Fibroblast of lung (primary cell): Measurements from ENCODE around the gene SH3PXD2A. TPM values are rescaled to one million over a fixed set of nuclear protein-coding genes. Genes with fewer than 3 reads are reported as not detected.

Experiments
- DNase-seq, 2 donors: peaks; one replicate each; pipeline versions ENCODE4 v3.0.0 to v3.0.0-alpha.2; 2010; ENCODE audit warnings: low read depth in 2 of 2
- H2AFZ ChIP-seq: 2 replicates; pipeline ENCODE4 v1.5.1; 2012; ENCODE audit warnings: low read length, control low read depth, inconsistent platforms
- H3K27ac ChIP-seq: 2 replicates; pipeline ENCODE4 v1.5.1; 2011; ENCODE audit warnings: low read length, control low read depth; ENCODE audit not compliant: insufficient read depth
- H3K27me3 ChIP-seq: 2 replicates; pipeline ENCODE4 v1.5.1; 2011; ENCODE audit warnings: mild to moderate bottlenecking, low read length; ENCODE audit not compliant: control insufficient read depth, insufficient read depth
- H3K36me3 ChIP-seq: 2 replicates; pipeline ENCODE4 v1.5.1; 2011; ENCODE audit warnings: low read length; ENCODE audit not compliant: control insufficient read depth, insufficient read depth
- H3K4me1 ChIP-seq: 2 replicates; pipeline ENCODE4 v1.5.1; 2011; ENCODE audit warnings: low read length; ENCODE audit not compliant: control insufficient read depth, insufficient read depth; ENCODE audit errors: extremely low read depth
- H3K4me2 ChIP-seq: 2 replicates; pipeline ENCODE4 v1.5.1; 2011; ENCODE audit warnings: low read length, control low read depth; ENCODE audit not compliant: insufficient read depth; ENCODE audit errors: extremely low read depth
- H3K4me3 ChIP-seq, 4 experiments: fragments of 200-600 bp in 1 of 4; sonication (generic) in 1 of 4; replicated peaks in 1 of 4; 2 replicates each; pipeline ENCODE4 v1.5.1; 2011 to 2016; ENCODE audit warnings: low read length in 4 of 4, low read depth in 3 of 4, mild to moderate bottlenecking in 3 of 4, control low read depth in 2 of 4, inconsistent platforms in 1 of 4, mixed read lengths in 1 of 4; ENCODE audit not compliant: insufficient read depth in 1 of 4; ENCODE audit errors: control extremely low read depth in 1 of 4
- H3K79me2 ChIP-seq: 2 replicates; pipeline ENCODE4 v1.5.1; 2012; ENCODE audit warnings: mild to moderate bottlenecking, low read length, inconsistent platforms; ENCODE audit not compliant: control insufficient read depth, insufficient read depth
- H3K9ac ChIP-seq: 2 replicates; pipeline ENCODE4 v1.5.1; 2011; ENCODE audit warnings: mild to moderate bottlenecking, low read length, control low read depth; ENCODE audit not compliant: insufficient read depth
- H3K9me3 ChIP-seq: 2 replicates; pipeline ENCODE4 v1.5.1; 2012; ENCODE audit warnings: low read depth, low read length; ENCODE audit not compliant: control insufficient read depth, insufficient read depth
- H4K20me1 ChIP-seq: 2 replicates; pipeline ENCODE4 v1.5.1; 2011; ENCODE audit warnings: low read length; ENCODE audit not compliant: control insufficient read depth, insufficient read depth; ENCODE audit errors: extremely low read depth
- EZH2 ChIP-seq: IDR thresholded peaks from 2 replicates; pipeline ENCODE4 v1.5.1; 2012; ENCODE audit warnings: low read length, control low read depth, mild to moderate bottlenecking; ENCODE audit errors: missing control alignments
- polyA plus RNA-seq, 2 donors: library from polyadenylated mRNA; depleted of rRNA in 1 of 2; stranded (reverse) in 1 of 2; unstranded in 1 of 2; fragments of >200 nt; gene quantifications; 2 replicates each; pipeline ENCODE4 v1.2.1, GENCODE V29; 2011 to 2012; ENCODE audit warnings: missing spikeins in 1 of 2
- total RNA-seq: library from RNA; depleted of rRNA; stranded (reverse); fragments of >200 nt; gene quantifications from 2 replicates; pipeline ENCODE4 v1.2.1, GENCODE V29; 2014
- TF ChIP-seq, protein P1 (sequence below), 2 donors: IDR thresholded peaks in 1 of 2; conservative IDR thresholded peaks in 1 of 2; 1 replicate in 1 of 2; 2 replicates in 1 of 2; pipeline ENCODE4 v1.5.1; 2011 to 2012; ENCODE audit warnings: low read length in 2 of 2, control low read depth in 1 of 2, inconsistent platforms in 1 of 2, low read depth in 1 of 2, mild to moderate bottlenecking in 1 of 2

Gene SH3PXD2A
- total and polyA plus RNA-seq, 2 donors (not counting 1 experiment from before 2014, with no cell fraction given): 25.5 to 33.2 TPM

DNA sequence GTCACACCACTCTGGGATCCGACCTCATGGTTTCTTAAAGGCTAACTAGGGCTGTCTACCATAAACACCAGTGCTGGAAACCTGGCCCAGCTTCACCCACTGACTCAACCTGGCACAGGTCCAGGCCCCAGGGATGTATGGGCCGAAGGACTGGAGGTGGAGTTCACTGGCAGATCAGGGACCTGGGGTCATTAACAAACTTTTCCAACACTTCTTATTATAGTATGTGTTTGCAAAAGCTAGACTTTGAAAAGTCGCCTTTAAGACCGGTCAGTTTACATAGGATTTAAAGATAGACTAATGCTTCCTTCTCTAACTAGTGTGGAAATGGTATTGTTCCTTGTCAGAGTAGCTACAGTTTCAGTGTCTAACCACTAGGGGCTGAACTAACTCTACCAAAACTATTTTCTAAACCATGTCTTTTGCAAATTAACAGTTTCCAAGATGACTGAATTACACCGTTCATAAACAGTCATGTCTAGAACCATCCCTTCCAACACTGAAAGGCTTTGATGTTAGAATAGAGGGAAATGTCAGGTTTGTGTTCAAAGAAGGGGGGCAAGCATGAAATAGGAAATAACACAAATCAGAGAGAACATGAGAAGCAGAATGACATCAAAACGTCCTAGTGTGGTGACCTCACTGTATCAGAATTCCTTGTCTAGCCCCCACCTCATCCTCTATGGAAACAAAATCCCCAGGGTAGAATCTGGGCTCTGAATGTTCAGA lies 32.9 kb upstream of the SH3PXD2A start:
- no peak for TF ChIP-seq EZH2
- TF ChIP-seq, protein P1, sequence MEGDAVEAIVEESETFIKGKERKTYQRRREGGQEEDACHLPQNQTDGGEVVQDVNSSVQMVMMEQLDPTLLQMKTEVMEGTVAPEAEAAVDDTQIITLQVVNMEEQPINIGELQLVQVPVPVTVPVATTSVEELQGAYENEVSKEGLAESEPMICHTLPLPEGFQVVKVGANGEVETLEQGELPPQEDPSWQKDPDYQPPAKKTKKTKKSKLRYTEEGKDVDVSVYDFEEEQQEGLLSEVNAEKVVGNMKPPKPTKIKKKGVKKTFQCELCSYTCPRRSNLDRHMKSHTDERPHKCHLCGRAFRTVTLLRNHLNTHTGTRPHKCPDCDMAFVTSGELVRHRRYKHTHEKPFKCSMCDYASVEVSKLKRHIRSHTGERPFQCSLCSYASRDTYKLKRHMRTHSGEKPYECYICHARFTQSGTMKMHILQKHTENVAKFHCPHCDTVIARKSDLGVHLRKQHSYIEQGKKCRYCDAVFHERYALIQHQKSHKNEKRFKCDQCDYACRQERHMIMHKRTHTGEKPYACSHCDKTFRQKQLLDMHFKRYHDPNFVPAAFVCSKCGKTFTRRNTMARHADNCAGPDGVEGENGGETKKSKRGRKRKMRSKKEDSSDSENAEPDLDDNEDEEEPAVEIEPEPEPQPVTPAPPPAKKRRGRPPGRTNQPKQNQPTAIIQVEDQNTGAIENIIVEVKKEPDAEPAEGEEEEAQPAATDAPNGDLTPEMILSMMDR (conservative IDR thresholded peaks at IDR 0.05 in 1 of 2, IDR thresholded peaks at IDR 0.05 in 1 of 2; ENCODE audit: low read depth in 1 of 2, low read length in 2 of 2): peak; percentile 67 to 85
- peak; percentile 86 to 96 for DNase-seq
- Histone ChIP-seq H3K4me1 (peaks cover 14% of the 10 kb centered on the region), H3K4me2 (peak overlapping the region; percentile 67), H3K79me2 (no peaks in the 10 kb centered on the region), H2AFZ (no peak overlapping the region), H3K9me3 (no peaks in the 10 kb centered on the region), H3K36me3 (peaks cover 2% of the 10 kb centered on the region), H3K27ac (peak overlapping the region; percentile 52), H4K20me1 (no peaks in the 10 kb centered on the region), H3K4me3 (no peak overlapping the region), H3K9ac (no peak overlapping the region), H3K27me3 (no peaks in the 10 kb centered on the region)

DNA sequence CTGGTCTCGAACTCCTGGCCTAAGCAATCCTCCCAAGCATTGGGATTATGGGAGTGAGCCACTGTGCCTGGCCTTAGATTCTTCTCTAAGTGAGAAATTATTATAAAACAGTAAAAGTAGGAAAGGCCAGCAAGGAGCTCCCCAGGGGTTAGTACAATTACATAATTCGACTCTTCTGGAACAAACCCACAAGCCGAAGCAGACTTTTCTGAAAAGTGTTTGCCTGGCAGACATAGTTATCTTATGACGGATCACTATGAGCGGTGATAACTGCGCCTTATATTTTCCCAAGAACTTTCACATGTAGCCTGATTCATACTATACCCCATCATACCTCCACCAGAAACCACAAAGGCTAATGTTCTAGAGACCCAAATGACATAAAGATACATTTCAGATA lies 30.2 kb upstream of the SH3PXD2A start:
- Histone ChIP-seq H3K9me3 (no peaks in the 10 kb centered on the region), H4K20me1 (no peaks in the 10 kb centered on the region), H3K9ac (no peak overlapping the region), H3K27me3 (no peaks in the 10 kb centered on the region), H3K27ac (no peak overlapping the region), H3K4me3 (no peak overlapping the region), H3K79me2 (no peaks in the 10 kb centered on the region), H2AFZ (no peak overlapping the region), H3K4me1 (peaks cover 14% of the 10 kb centered on the region), H3K4me2 (no peak overlapping the region), H3K36me3 (peaks cover 5% of the 10 kb centered on the region)
- DNase-seq: peak; percentile 33 to 75
- TF ChIP-seq, protein P1 (conservative IDR thresholded peaks at IDR 0.05 in 1 of 2, IDR thresholded peaks at IDR 0.05 in 1 of 2; ENCODE audit: low read depth in 1 of 2, low read length in 2 of 2): no peak
- no peak for TF ChIP-seq EZH2

DNA sequence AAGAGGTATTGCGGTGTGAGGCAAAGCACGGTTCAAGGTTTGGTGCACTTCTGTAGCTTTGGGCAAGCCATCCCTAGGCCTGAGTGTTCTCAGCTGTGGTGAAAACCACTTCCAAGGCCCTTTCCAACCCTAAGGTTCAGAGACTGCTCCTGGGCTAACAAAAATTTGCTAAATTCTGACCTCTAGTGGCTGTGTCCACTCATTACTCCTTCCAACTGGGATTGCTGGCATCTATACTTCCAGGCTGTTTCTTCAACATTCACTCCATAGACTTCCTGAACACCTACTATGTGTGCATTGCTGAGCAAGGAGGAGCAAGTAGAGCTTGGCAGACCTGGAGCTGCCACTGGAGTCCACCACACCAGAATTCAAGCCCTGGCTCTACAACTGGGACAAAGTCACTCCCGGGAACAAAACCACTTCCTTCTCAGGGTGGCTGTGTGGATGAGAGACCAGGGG lies 29.3 kb upstream of the SH3PXD2A start:
- no peaks in the 10 kb centered on the region for H4K20me1 ChIP-seq
- DNase-seq: peak; percentile 32 to 76
- no peaks in the 10 kb centered on the region for H3K79me2 ChIP-seq
- peaks cover 14% of the 10 kb centered on the region for H3K4me1 ChIP-seq
- no peak overlapping the region for H3K4me2 ChIP-seq
- TF ChIP-seq EZH2: no peak
- TF ChIP-seq, protein P1 (conservative IDR thresholded peaks at IDR 0.05 in 1 of 2, IDR thresholded peaks at IDR 0.05 in 1 of 2; ENCODE audit: low read depth in 1 of 2, low read length in 2 of 2): peak; percentile 80 to 82
- H3K27me3 ChIP-seq: no peaks in the 10 kb centered on the region
- no peak overlapping the region for H3K9ac ChIP-seq
- no peak overlapping the region for H2AFZ ChIP-seq
- no peak overlapping the region for H3K27ac ChIP-seq
- H3K36me3 ChIP-seq: peaks cover 5% of the 10 kb centered on the region
- H3K4me3 ChIP-seq: no peak overlapping the region
- H3K9me3 ChIP-seq: no peaks in the 10 kb centered on the region
